ENCODE measurements around the gene CCNE1. TPM values are rescaled to one million over a fixed set of nuclear protein-coding genes. Genes with fewer than 3 reads are reported as not detected.
A peak's percentile ranks its signal among the peaks of the same experiment; 100 is the strongest.

The CCNE1 gene
- total RNA-seq, 1 donor from 2014 or later = 2.5 TPM

GRCh38 chr19:29768166-29768565, 43.6 kb upstream of the CCNE1 start:
- no peak overlapping the region for H3K4me3 ChIP-seq (ENCODE audit: low read depth, low read length)
- no peaks in the 10 kb centered on the region for H3K27me3 ChIP-seq (ENCODE audit: control insufficient read depth, insufficient read depth, low read length)
- no peak for DNase-seq (ENCODE audit: low read depth)
- TF ChIP-seq CTCF (IDR thresholded peaks at IDR 0.05; ENCODE audit: insufficient read depth, low read length, poor library complexity, severe bottlenecking) = no peak
- H3K36me3 ChIP-seq (ENCODE audit: control insufficient read depth, insufficient read depth, low read length) = no peaks in the 10 kb centered on the region

- TF ChIP-seq CTCF (IDR thresholded peaks at IDR 0.05; ENCODE audit: insufficient read depth, low read length, poor library complexity, severe bottlenecking) = no peak
- no peak for DNase-seq (ENCODE audit: low read depth)
- Histone ChIP-seq H3K27me3 (ENCODE audit: control insufficient read depth, insufficient read depth, low read length) (no peaks in the 10 kb centered on the region), H3K36me3 (ENCODE audit: control insufficient read depth, insufficient read depth, low read length) (no peaks in the 10 kb centered on the region), H3K4me3 (ENCODE audit: low read depth, low read length) (no peak overlapping the region)
These were observed 41.8 kb upstream of the CCNE1 start for GRCh38 chr19:29769997-29770396.

GRCh38 chr19:29770648-29771047, 41.1 kb upstream of the CCNE1 start:
- no peak for DNase-seq (ENCODE audit: low read depth)
- Histone ChIP-seq H3K27me3 (ENCODE audit: control insufficient read depth, insufficient read depth, low read length) (no peaks in the 10 kb centered on the region), H3K4me3 (ENCODE audit: low read depth, low read length) (no peak overlapping the region), H3K36me3 (ENCODE audit: control insufficient read depth, insufficient read depth, low read length) (no peaks in the 10 kb centered on the region)
- TF ChIP-seq CTCF (IDR thresholded peaks at IDR 0.05; ENCODE audit: insufficient read depth, low read length, poor library complexity, severe bottlenecking) = no peak

GRCh38 chr19:29771708-29772414, 39.9 kb upstream of the CCNE1 start:
- H3K36me3 ChIP-seq (ENCODE audit: control insufficient read depth, insufficient read depth, low read length) = no peaks in the 10 kb centered on the region
- H3K4me3 ChIP-seq (ENCODE audit: low read depth, low read length) = no peak overlapping the region
- H3K27me3 ChIP-seq (ENCODE audit: control insufficient read depth, insufficient read depth, low read length) = no peaks in the 10 kb centered on the region
- peak; percentile 9 for DNase-seq (ENCODE audit: low read depth)
- peak; percentile 85 for TF ChIP-seq CTCF (IDR thresholded peaks at IDR 0.05; ENCODE audit: insufficient read depth, low read length, poor library complexity, severe bottlenecking)

- Histone ChIP-seq H3K4me3 (ENCODE audit: low read depth, low read length) (no peak overlapping the region), H3K27me3 (ENCODE audit: control insufficient read depth, insufficient read depth, low read length) (peaks cover 2% of the 10 kb centered on the region), H3K36me3 (ENCODE audit: control insufficient read depth, insufficient read depth, low read length) (no peaks in the 10 kb centered on the region)
- DNase-seq (ENCODE audit: low read depth) = no peak
- TF ChIP-seq CTCF (IDR thresholded peaks at IDR 0.05; ENCODE audit: insufficient read depth, low read length, poor library complexity, severe bottlenecking) = no peak
These were observed 39.1 kb upstream of the CCNE1 start for GRCh38 chr19:29772696-29773095.

GRCh38 chr19:29773141-29773540, 38.6 kb upstream of the CCNE1 start:
- Histone ChIP-seq H3K4me3 (ENCODE audit: low read depth, low read length) (no peak overlapping the region), H3K36me3 (ENCODE audit: control insufficient read depth, insufficient read depth, low read length) (no peaks in the 10 kb centered on the region), H3K27me3 (ENCODE audit: control insufficient read depth, insufficient read depth, low read length) (peaks cover 2% of the 10 kb centered on the region)
- no peak for DNase-seq (ENCODE audit: low read depth)
- no peak for TF ChIP-seq CTCF (IDR thresholded peaks at IDR 0.05; ENCODE audit: insufficient read depth, low read length, poor library complexity, severe bottlenecking)

Data from kidney epithelial cell (primary cell).